Liver (tissue), 9 donors: Measurements from ENCODE around the gene NR1D1. TPM values are rescaled to one million over a fixed set of nuclear protein-coding genes. Genes with fewer than 3 reads are reported as not detected.

Experiments used
- DNase-seq: peaks from one replicate; pipeline ENCODE4 v3.0.0-alpha.2; 2017; ENCODE audit warnings: low spot score
- H3K27ac ChIP-seq, 2 donors: one replicate each; pipeline ENCODE4 v1.7.0; 2013; ENCODE audit warnings: inconsistent platforms in 2 of 2, low read length in 2 of 2, control low read depth in 1 of 2, low read depth in 1 of 2, mild to moderate bottlenecking in 1 of 2
- H3K27me3 ChIP-seq, 4 donors: one replicate each; pipeline versions ENCODE4 v1.6.1 to v1.7.0; 2013; ENCODE audit warnings: low read length in 3 of 4, inconsistent platforms in 1 of 4, mild to moderate bottlenecking in 1 of 4, moderate library complexity in 1 of 4; ENCODE audit not compliant: control insufficient read depth in 4 of 4, insufficient read depth in 4 of 4
- H3K36me3 ChIP-seq, 4 donors: one replicate each; pipeline versions ENCODE4 v1.6.1 to v1.7.0; 2013; ENCODE audit warnings: low read length in 3 of 4, mild to moderate bottlenecking in 3 of 4, low read depth in 1 of 4, moderate library complexity in 1 of 4; ENCODE audit not compliant: control insufficient read depth in 4 of 4, insufficient read depth in 3 of 4
- H3K4me1 ChIP-seq, 4 donors: one replicate each; pipeline versions ENCODE4 v1.6.1 to v1.7.0; 2013; ENCODE audit warnings: low read length in 3 of 4, mild to moderate bottlenecking in 3 of 4, moderate library complexity in 1 of 4; ENCODE audit not compliant: control insufficient read depth in 4 of 4, insufficient read depth in 4 of 4
- H3K4me3 ChIP-seq, 3 donors: one replicate each; pipeline versions ENCODE4 v1.6.1 to v1.7.0; 2013; ENCODE audit warnings: low read length in 3 of 3, control low read depth in 1 of 3, low read depth in 1 of 3, mild to moderate bottlenecking in 1 of 3
- H3K9ac ChIP-seq, 2 donors: one replicate each; pipeline ENCODE4 v1.7.0; 2013; ENCODE audit warnings: low read length in 2 of 2, mild to moderate bottlenecking in 2 of 2, moderate library complexity in 2 of 2, control low read depth in 1 of 2, low read depth in 1 of 2
- H3K9me3 ChIP-seq, 4 donors: one replicate each; pipeline versions ENCODE4 v1.6.1 to v1.7.0; 2013; ENCODE audit warnings: low read length in 3 of 4; ENCODE audit not compliant: control insufficient read depth in 4 of 4
- ATF3 ChIP-seq: IDR thresholded peaks from 2 replicates; pipeline ENCODE4 v1.6.1; 2016; ENCODE audit warnings: antibody characterized with exemption
- CTCF ChIP-seq: fragments of 150-350 bp; IDR thresholded peaks from 2 replicates; pipeline ENCODE4 v1.5.1; 2017; ENCODE audit warnings: improper control_type of control experiment, low read depth, low read length; ENCODE audit not compliant: missing input control
- EGR1 ChIP-seq, 2 donors: IDR thresholded peaks; 2 replicates each; pipeline ENCODE4 v1.6.1; 2016 to 2018; ENCODE audit warnings: antibody characterized with exemption in 2 of 2, low read depth in 2 of 2
- FOXA1 ChIP-seq: IDR thresholded peaks from 2 replicates; pipeline ENCODE4 v1.6.1; 2016; ENCODE audit warnings: antibody characterized with exemption
- FOXA2 ChIP-seq: IDR thresholded peaks from 2 replicates; pipeline ENCODE4 v1.6.1; 2016; ENCODE audit warnings: antibody characterized with exemption
- GABPA ChIP-seq, 2 donors: IDR thresholded peaks in 1 of 2; conservative IDR thresholded peaks in 1 of 2; 2 replicates each; pipeline ENCODE4 v1.6.1; 2016; ENCODE audit warnings: antibody characterized with exemption in 2 of 2, mild to moderate bottlenecking in 1 of 2, moderate library complexity in 1 of 2
- HNF4A ChIP-seq, 2 donors: conservative IDR thresholded peaks; 2 replicates each; pipeline ENCODE4 v1.6.1; 2016; ENCODE audit warnings: antibody characterized with exemption in 2 of 2, mild to moderate bottlenecking in 2 of 2
- HNF4G ChIP-seq: IDR thresholded peaks from 2 replicates; pipeline ENCODE4 v1.6.1; 2016; ENCODE audit warnings: antibody characterized with exemption
- JUND ChIP-seq, 2 donors: IDR thresholded peaks; 2 replicates each; pipeline ENCODE4 v1.6.1; 2016; ENCODE audit warnings: antibody characterized with exemption in 2 of 2
- MAX ChIP-seq: IDR thresholded peaks from 2 replicates; pipeline ENCODE4 v1.6.1; 2016; ENCODE audit warnings: antibody characterized with exemption
- NR2F2 ChIP-seq: IDR thresholded peaks from 2 replicates; pipeline ENCODE4 v1.6.1; 2016; ENCODE audit warnings: antibody characterized with exemption
- RAD21 ChIP-seq, 2 donors: IDR thresholded peaks; 2 replicates each; pipeline ENCODE4 v1.6.1; 2016; ENCODE audit warnings: antibody characterized with exemption in 2 of 2, mild to moderate bottlenecking in 2 of 2
- REST ChIP-seq: IDR thresholded peaks from 2 replicates; pipeline ENCODE4 v1.6.1; 2016; ENCODE audit warnings: antibody characterized with exemption, mild to moderate bottlenecking
- RXRA ChIP-seq, 2 donors: IDR thresholded peaks; 2 replicates each; pipeline ENCODE4 v1.6.1; 2017 to 2018; ENCODE audit warnings: antibody characterized with exemption in 2 of 2, mild to moderate bottlenecking in 1 of 2
- SP1 ChIP-seq: IDR thresholded peaks from 2 replicates; pipeline ENCODE4 v1.6.1; 2018; ENCODE audit warnings: antibody characterized with exemption, mild to moderate bottlenecking
- TAF1 ChIP-seq: conservative IDR thresholded peaks from 2 replicates; pipeline ENCODE4 v1.6.1; 2016; ENCODE audit warnings: antibody characterized with exemption, mild to moderate bottlenecking
- YY1 ChIP-seq: IDR thresholded peaks from 2 replicates; pipeline ENCODE4 v1.6.1; 2016; ENCODE audit warnings: antibody characterized with exemption, mild to moderate bottlenecking
- ZBTB33 ChIP-seq: IDR thresholded peaks from 2 replicates; pipeline ENCODE4 v1.6.1; 2016; ENCODE audit warnings: antibody characterized with exemption
- WGBS: extraction: QIAGEN DNeasy Blood & Tissue Kit; methylation state at CpG from one replicate; pipeline ENCODE4 v1.1.7; 2013; 5-methylcytosine and 5-hydroxymethylcytosine counted together
- polyA plus RNA-seq, 2 donors: library from polyadenylated mRNA; stranded (reverse) in 1 of 2; unstranded in 1 of 2; fragments of 200-250 nt in 1 of 2; fragments of >200 nt in 1 of 2; fragmentation: Nextera tagmentation in 1 of 2; extraction: Ambion mirVana in 1 of 2; gene quantifications; one replicate each; pipeline versions ENCODE4 v1.2.1 to v1.2.3, GENCODE V29; 2013 to 2015
- total RNA-seq, 2 donors: library from RNA; depleted of rRNA; stranded (reverse); fragments of >200 nt; gene quantifications; one replicate each; pipeline ENCODE4 v1.2.3, GENCODE V29; 2014
- donor health status: healthy.
- donor health status: healthy.
- donor health status: healthy.
- donor health status: healthy.
- donor health status: healthy.

Gene NR1D1
- total and polyA plus RNA-seq, 4 donors, result 0.84 to 13.7 (median 5.6) TPM

- DNase-seq, result peak; percentile 87
- peak overlapping the region; percentile 33 to 64 for H3K9ac ChIP-seq
- peaks cover 11 to 68% (median 52%) of the 10 kb centered on the region in 4 donors for H3K4me1 ChIP-seq
- peak; percentile 92 for TF ChIP-seq FOXA2
- peak; percentile 96 for TF ChIP-seq CTCF
- TF ChIP-seq TAF1, result no peak
- TF ChIP-seq ATF3, result no peak
- TF ChIP-seq JUND (IDR thresholded peaks at IDR 0.05), result peak; percentile 38 to 53
- TF ChIP-seq SP1, result peak; percentile 95
- TF ChIP-seq RAD21 (IDR thresholded peaks at IDR 0.05), result peak; percentile 94 to 96
- TF ChIP-seq EGR1 (IDR thresholded peaks at IDR 0.05; ENCODE audit: low read depth in 2 of 2), result peak; percentile 26 to 71
- TF ChIP-seq HNF4A (conservative IDR thresholded peaks at IDR 0.05), result peak; percentile 76 to 80
- TF ChIP-seq GABPA (IDR thresholded peaks at IDR 0.05 in 1 of 2, conservative IDR thresholded peaks at IDR 0.05 in 1 of 2), result peak in 1 of 2 donors; percentile 62
- peak; percentile 41 for TF ChIP-seq ZBTB33
- peak; percentile 78 for TF ChIP-seq HNF4G
- TF ChIP-seq NR2F2, result peak; percentile 61
- TF ChIP-seq REST, result peak; percentile 77
- peak; percentile 94 for TF ChIP-seq FOXA1
- peak; percentile 83 for TF ChIP-seq YY1
- peak; percentile 99 for TF ChIP-seq MAX
- TF ChIP-seq RXRA (IDR thresholded peaks at IDR 0.05), result peak; percentile 84 to 85
- WGBS, result under 1% methylated on average over 17 of the region's 17 CpGs
- H3K9me3 ChIP-seq, result no peaks in the 10 kb centered on the region
- no peaks in the 10 kb centered on the region for H3K36me3 ChIP-seq
- H3K4me3 ChIP-seq, result peak overlapping the region; percentile 9 to 61 (median 44)
- H3K27ac ChIP-seq, result peak overlapping the region; percentile 86 to 99
- H3K27me3 ChIP-seq, result no peaks in the 10 kb centered on the region
Measured at GRCh38 chr17:40113110-40113906, 12.9 kb upstream of the NR1D1 start.
